ENCODE measurements around the gene ZNF783.
A peak's percentile ranks its signal among the peaks of the same experiment; 100 is the strongest.

Gene ZNF783

DNA sequence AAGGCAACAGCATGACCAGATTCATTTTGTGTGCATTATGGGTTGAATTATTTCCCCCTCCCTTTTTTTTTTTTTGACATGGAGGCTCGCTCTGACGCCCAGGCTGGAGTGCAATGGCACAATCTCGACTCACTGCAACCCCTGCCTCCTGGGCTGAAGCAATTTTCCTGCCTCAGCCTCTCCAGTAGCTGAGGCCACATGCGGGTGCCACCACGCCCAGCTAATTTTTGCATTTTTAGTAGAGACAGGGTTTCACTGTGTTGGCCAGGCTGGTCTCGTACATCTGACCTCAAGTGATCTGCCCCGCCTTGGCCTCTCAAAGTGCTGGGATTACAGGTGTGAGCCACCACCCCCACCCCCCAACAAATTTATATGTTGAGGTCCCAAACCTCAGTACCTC is 42.0 kb downstream of the ZNF783 start:
- peak; percentile 33 to 68 for DNase-seq
- Histone ChIP-seq H4K8ac (ENCODE audit: low read depth, low read length) (no peak overlapping the region), H3K9ac (ENCODE audit: low read length) (no peak overlapping the region), H3K4me2 (ENCODE audit: low read length) (no peak overlapping the region), H3K4me1 (ENCODE audit: control insufficient read depth in 1 of 2, insufficient read depth in 2 of 2, low read length in 2 of 2) (no peaks in the 10 kb centered on the region), H3K36me3 (ENCODE audit: control insufficient read depth in 1 of 2, insufficient read depth in 2 of 2, low read length in 2 of 2) (no peaks in the 10 kb centered on the region), H2AFZ (ENCODE audit: insufficient read depth, low read length, poor library complexity) (no peak overlapping the region), H2BK12ac (ENCODE audit: low read length) (no peak overlapping the region), H3K23ac (ENCODE audit: low read length) (no peak overlapping the region), H3K4me3 (ENCODE audit: low read depth, low read length) (no peak overlapping the region), H4K12ac (ENCODE audit: low read depth, low read length) (no peak overlapping the region), H2BK120ac (ENCODE audit: insufficient read depth, low read length, poor library complexity) (no peak overlapping the region), H3K79me2 (ENCODE audit: control insufficient read depth, insufficient read depth, low read length, poor library complexity) (no peaks in the 10 kb centered on the region), H2BK5ac (ENCODE audit: low read depth, low read length, poor library complexity) (no peak overlapping the region), H4K91ac (ENCODE audit: low read depth, low read length) (no peak overlapping the region), H3K27me3 (ENCODE audit: insufficient read depth, low read length) (no peaks in the 10 kb centered on the region), H3K79me1 (ENCODE audit: low read length) (no peaks in the 10 kb centered on the region), H3K9me3 (ENCODE audit: insufficient read depth, low read depth, low read length) (no peaks in the 10 kb centered on the region), H2AK5ac (ENCODE audit: low read length) (no peak overlapping the region), H3K14ac (ENCODE audit: low read length) (no peak overlapping the region), H3K27ac (ENCODE audit: low read depth, low read length) (no peak overlapping the region), H3K4ac (ENCODE audit: low read depth, low read length) (no peak overlapping the region), H3K18ac (ENCODE audit: low read length) (no peak overlapping the region)
- no CpG with 5 or more reads among the region's 7 CpGs for WGBS (ENCODE audit: extremely low coverage, insufficient coverage, insufficient read length)

- no peak overlapping the region for H3K4me3 ChIP-seq (ENCODE audit: low read depth, low read length)
- no peaks in the 10 kb centered on the region for H3K27me3 ChIP-seq (ENCODE audit: insufficient read depth, low read length)
- no peak overlapping the region for H2AFZ ChIP-seq (ENCODE audit: insufficient read depth, low read length, poor library complexity)
- no peak overlapping the region for H4K91ac ChIP-seq (ENCODE audit: low read depth, low read length)
- H4K8ac ChIP-seq (ENCODE audit: low read depth, low read length) = no peak overlapping the region
- H3K36me3 ChIP-seq (ENCODE audit: control insufficient read depth in 1 of 2, insufficient read depth in 2 of 2, low read length in 2 of 2) = no peaks in the 10 kb centered on the region
- no peak overlapping the region for H2BK120ac ChIP-seq (ENCODE audit: insufficient read depth, low read length, poor library complexity)
- DNase-seq = no peak
- no peak overlapping the region for H4K12ac ChIP-seq (ENCODE audit: low read depth, low read length)
- no peak overlapping the region for H2BK5ac ChIP-seq (ENCODE audit: low read depth, low read length, poor library complexity)
- no peak overlapping the region for H3K14ac ChIP-seq (ENCODE audit: low read length)
- H3K4me2 ChIP-seq (ENCODE audit: low read length) = no peak overlapping the region
- WGBS (ENCODE audit: extremely low coverage, insufficient coverage, insufficient read length) = no CpG with 5 or more reads among the region's 4 CpGs
- no peak overlapping the region for H3K9ac ChIP-seq (ENCODE audit: low read length)
- H2AK5ac ChIP-seq (ENCODE audit: low read length) = no peak overlapping the region
- no peak overlapping the region for H3K4ac ChIP-seq (ENCODE audit: low read depth, low read length)
- no peaks in the 10 kb centered on the region for H3K9me3 ChIP-seq (ENCODE audit: insufficient read depth, low read depth, low read length)
- H3K18ac ChIP-seq (ENCODE audit: low read length) = no peak overlapping the region
- H2BK12ac ChIP-seq (ENCODE audit: low read length) = no peak overlapping the region
- no peaks in the 10 kb centered on the region for H3K79me2 ChIP-seq (ENCODE audit: control insufficient read depth, insufficient read depth, low read length, poor library complexity)
- H3K27ac ChIP-seq (ENCODE audit: low read depth, low read length) = no peak overlapping the region
- H3K79me1 ChIP-seq (ENCODE audit: low read length) = no peaks in the 10 kb centered on the region
- H3K4me1 ChIP-seq (ENCODE audit: control insufficient read depth in 1 of 2, insufficient read depth in 2 of 2, low read length in 2 of 2) = no peaks in the 10 kb centered on the region
- no peak overlapping the region for H3K23ac ChIP-seq (ENCODE audit: low read length)
Observed at GRCh38 chr7:149306854-149307253, 44.9 kb downstream of the ZNF783 start.

GRCh38 chr7:149307775-149308501 is 45.9 kb downstream of the ZNF783 start:
- H3K23ac ChIP-seq (ENCODE audit: low read length) = no peak overlapping the region
- no peak overlapping the region for H2AK5ac ChIP-seq (ENCODE audit: low read length)
- no peak overlapping the region for H4K8ac ChIP-seq (ENCODE audit: low read depth, low read length)
- H3K18ac ChIP-seq (ENCODE audit: low read length) = no peak overlapping the region
- WGBS (ENCODE audit: extremely low coverage, insufficient coverage, insufficient read length) = no CpG with 5 or more reads among the region's 16 CpGs
- no peak overlapping the region for H3K27ac ChIP-seq (ENCODE audit: low read depth, low read length)
- H3K36me3 ChIP-seq (ENCODE audit: control insufficient read depth in 1 of 2, insufficient read depth in 2 of 2, low read length in 2 of 2) = no peaks in the 10 kb centered on the region
- no peak overlapping the region for H3K4ac ChIP-seq (ENCODE audit: low read depth, low read length)
- H4K91ac ChIP-seq (ENCODE audit: low read depth, low read length) = no peak overlapping the region
- H3K27me3 ChIP-seq (ENCODE audit: insufficient read depth, low read length) = no peaks in the 10 kb centered on the region
- H3K4me3 ChIP-seq (ENCODE audit: low read depth, low read length) = no peak overlapping the region
- no peak overlapping the region for H2BK12ac ChIP-seq (ENCODE audit: low read length)
- no peak overlapping the region for H2BK5ac ChIP-seq (ENCODE audit: low read depth, low read length, poor library complexity)
- H3K9ac ChIP-seq (ENCODE audit: low read length) = no peak overlapping the region
- DNase-seq = no peak
- no peak overlapping the region for H2BK120ac ChIP-seq (ENCODE audit: insufficient read depth, low read length, poor library complexity)
- no peak overlapping the region for H3K4me2 ChIP-seq (ENCODE audit: low read length)
- no peaks in the 10 kb centered on the region for H3K4me1 ChIP-seq (ENCODE audit: control insufficient read depth in 1 of 2, insufficient read depth in 2 of 2, low read length in 2 of 2)
- H2AFZ ChIP-seq (ENCODE audit: insufficient read depth, low read length, poor library complexity) = no peak overlapping the region
- no peaks in the 10 kb centered on the region for H3K79me2 ChIP-seq (ENCODE audit: control insufficient read depth, insufficient read depth, low read length, poor library complexity)
- H3K9me3 ChIP-seq (ENCODE audit: insufficient read depth, low read depth, low read length) = no peaks in the 10 kb centered on the region
- no peaks in the 10 kb centered on the region for H3K79me1 ChIP-seq (ENCODE audit: low read length)
- H3K14ac ChIP-seq (ENCODE audit: low read length) = no peak overlapping the region
- H4K12ac ChIP-seq (ENCODE audit: low read depth, low read length) = no peak overlapping the region

DNA sequence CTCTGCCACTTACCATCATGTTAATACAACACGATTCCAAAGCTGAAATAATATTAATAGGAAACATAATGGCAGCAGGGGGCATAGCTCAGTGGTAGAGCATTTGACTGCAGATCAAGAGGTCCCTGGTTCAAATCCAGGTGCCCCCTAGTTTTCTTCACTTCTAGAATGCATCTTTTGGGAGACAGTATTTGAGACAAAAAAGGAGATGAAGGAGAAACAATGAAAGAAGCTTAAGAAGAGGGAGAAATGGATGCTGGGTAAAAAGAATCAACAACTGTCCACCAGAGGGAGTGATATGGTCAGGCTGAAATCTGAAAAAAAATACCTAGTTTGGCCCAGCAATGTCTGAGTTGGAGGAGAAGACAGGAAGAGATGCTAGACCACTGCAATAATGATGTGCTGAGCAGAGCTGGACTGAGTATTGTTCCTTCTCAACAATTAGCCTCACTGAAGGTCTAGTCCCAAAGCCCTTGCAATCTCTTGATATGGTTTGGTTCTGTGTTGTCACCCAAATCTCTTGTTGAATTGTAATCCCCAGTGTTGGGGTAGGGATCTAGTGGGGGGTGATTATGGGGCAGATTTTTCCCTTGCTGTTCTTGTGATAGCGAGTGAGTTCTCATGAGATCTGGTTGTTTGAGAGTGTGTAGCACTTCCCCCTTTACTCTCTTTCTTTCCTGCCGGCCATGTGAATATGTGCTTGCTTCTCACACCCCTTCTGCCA is 48.3 kb downstream of the ZNF783 start:
- H2AK5ac ChIP-seq (ENCODE audit: low read length) = no peak overlapping the region
- no peak overlapping the region for H3K14ac ChIP-seq (ENCODE audit: low read length)
- H3K23ac ChIP-seq (ENCODE audit: low read length) = no peak overlapping the region
- no peak overlapping the region for H3K27ac ChIP-seq (ENCODE audit: low read depth, low read length)
- no peak overlapping the region for H2BK12ac ChIP-seq (ENCODE audit: low read length)
- no peak overlapping the region for H3K4ac ChIP-seq (ENCODE audit: low read depth, low read length)
- no peak overlapping the region for H3K4me3 ChIP-seq (ENCODE audit: low read depth, low read length)
- no peaks in the 10 kb centered on the region for H3K79me1 ChIP-seq (ENCODE audit: low read length)
- H2AFZ ChIP-seq (ENCODE audit: insufficient read depth, low read length, poor library complexity) = no peak overlapping the region
- H3K79me2 ChIP-seq (ENCODE audit: control insufficient read depth, insufficient read depth, low read length, poor library complexity) = no peaks in the 10 kb centered on the region
- H4K91ac ChIP-seq (ENCODE audit: low read depth, low read length) = no peak overlapping the region
- H3K4me2 ChIP-seq (ENCODE audit: low read length) = no peak overlapping the region
- no peaks in the 10 kb centered on the region for H3K36me3 ChIP-seq (ENCODE audit: control insufficient read depth in 1 of 2, insufficient read depth in 2 of 2, low read length in 2 of 2)
- H2BK5ac ChIP-seq (ENCODE audit: low read depth, low read length, poor library complexity) = no peak overlapping the region
- WGBS (ENCODE audit: extremely low coverage, insufficient coverage, insufficient read length) = no CpG with 5 or more reads among the region's 3 CpGs
- H4K12ac ChIP-seq (ENCODE audit: low read depth, low read length) = no peak overlapping the region
- H3K27me3 ChIP-seq (ENCODE audit: insufficient read depth, low read length) = no peaks in the 10 kb centered on the region
- H3K9ac ChIP-seq (ENCODE audit: low read length) = no peak overlapping the region
- H4K8ac ChIP-seq (ENCODE audit: low read depth, low read length) = no peak overlapping the region
- no peaks in the 10 kb centered on the region for H3K4me1 ChIP-seq (ENCODE audit: control insufficient read depth in 1 of 2, insufficient read depth in 2 of 2, low read length in 2 of 2)
- peak in 1 of 2 donors; percentile 81 for DNase-seq
- H2BK120ac ChIP-seq (ENCODE audit: insufficient read depth, low read length, poor library complexity) = no peak overlapping the region
- H3K9me3 ChIP-seq (ENCODE audit: insufficient read depth, low read depth, low read length) = no peaks in the 10 kb centered on the region
- H3K18ac ChIP-seq (ENCODE audit: low read length) = no peak overlapping the region

Data from trophoblast cell (in vitro differentiated cells and primary cell).